Chondrocyte (in vitro differentiated cells): ENCODE results near the gene DAPK3. TPM values are rescaled to one million over a fixed set of nuclear protein-coding genes. Genes with fewer than 3 reads are reported as not detected.

Experiments used
- DNase-seq: peaks from one replicate; pipeline ENCODE4 v3.0.0; 2021; ENCODE audit warnings: mixed read lengths, low spot score
- H3K27ac Mint-ChIP-seq: one replicate; pipeline ENCODE4 v1.8.0; 2021; ENCODE audit warnings: mild to moderate bottlenecking, moderate library complexity, mixed read lengths; ENCODE audit not compliant: unreplicated experiment
- H3K27me3 Mint-ChIP-seq: 2 replicates; pipeline ENCODE4 v1.8.0; 2021; ENCODE audit warnings: low read depth, mixed read lengths
- H3K36me3 Mint-ChIP-seq: 2 replicates; pipeline ENCODE4 v1.8.0; 2021; ENCODE audit warnings: low read depth, mixed read lengths
- H3K4me1 Mint-ChIP-seq: 2 replicates; pipeline ENCODE4 v1.8.0; 2021; ENCODE audit warnings: low read depth, mild to moderate bottlenecking, mixed read lengths
- H3K4me3 Mint-ChIP-seq: one replicate; pipeline ENCODE4 v1.8.0; 2021; ENCODE audit warnings: mild to moderate bottlenecking, moderate library complexity, mixed read lengths; ENCODE audit not compliant: unreplicated experiment
- H3K9me3 Mint-ChIP-seq: 2 replicates; pipeline ENCODE4 v1.8.0; 2021; ENCODE audit warnings: low read depth, mixed read lengths
- total RNA-seq: library from RNA; stranded (reverse); gene quantifications from 3 replicates; pipeline ENCODE4 v1.2.1, GENCODE V29; 2021
- TF ChIP-seq, protein P1 (sequence below): fragments of 200-600 bp; sonication (generic); IDR thresholded peaks from 2 replicates; pipeline ENCODE4 v1.5.0; 2021; ENCODE audit warnings: antibody characterized with exemption, mild to moderate bottlenecking, moderate library complexity

The DAPK3 gene
- total RNA-seq, 1 donor from 2014 or later = 185 TPM

GRCh38 chr19:4016486-4016885, 45.6 kb upstream of the DAPK3 start:
- no peak for DNase-seq
- Mint-ChIP-seq H3K36me3 (peaks cover 8% of the 10 kb centered on the region), H3K4me3 (no peak overlapping the region), H3K9me3 (no peaks in the 10 kb centered on the region), H3K27me3 (no peaks in the 10 kb centered on the region), H3K27ac (no peak overlapping the region), H3K4me1 (no peaks in the 10 kb centered on the region)
- TF ChIP-seq, protein P1, sequence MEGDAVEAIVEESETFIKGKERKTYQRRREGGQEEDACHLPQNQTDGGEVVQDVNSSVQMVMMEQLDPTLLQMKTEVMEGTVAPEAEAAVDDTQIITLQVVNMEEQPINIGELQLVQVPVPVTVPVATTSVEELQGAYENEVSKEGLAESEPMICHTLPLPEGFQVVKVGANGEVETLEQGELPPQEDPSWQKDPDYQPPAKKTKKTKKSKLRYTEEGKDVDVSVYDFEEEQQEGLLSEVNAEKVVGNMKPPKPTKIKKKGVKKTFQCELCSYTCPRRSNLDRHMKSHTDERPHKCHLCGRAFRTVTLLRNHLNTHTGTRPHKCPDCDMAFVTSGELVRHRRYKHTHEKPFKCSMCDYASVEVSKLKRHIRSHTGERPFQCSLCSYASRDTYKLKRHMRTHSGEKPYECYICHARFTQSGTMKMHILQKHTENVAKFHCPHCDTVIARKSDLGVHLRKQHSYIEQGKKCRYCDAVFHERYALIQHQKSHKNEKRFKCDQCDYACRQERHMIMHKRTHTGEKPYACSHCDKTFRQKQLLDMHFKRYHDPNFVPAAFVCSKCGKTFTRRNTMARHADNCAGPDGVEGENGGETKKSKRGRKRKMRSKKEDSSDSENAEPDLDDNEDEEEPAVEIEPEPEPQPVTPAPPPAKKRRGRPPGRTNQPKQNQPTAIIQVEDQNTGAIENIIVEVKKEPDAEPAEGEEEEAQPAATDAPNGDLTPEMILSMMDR = no peak

DNA sequence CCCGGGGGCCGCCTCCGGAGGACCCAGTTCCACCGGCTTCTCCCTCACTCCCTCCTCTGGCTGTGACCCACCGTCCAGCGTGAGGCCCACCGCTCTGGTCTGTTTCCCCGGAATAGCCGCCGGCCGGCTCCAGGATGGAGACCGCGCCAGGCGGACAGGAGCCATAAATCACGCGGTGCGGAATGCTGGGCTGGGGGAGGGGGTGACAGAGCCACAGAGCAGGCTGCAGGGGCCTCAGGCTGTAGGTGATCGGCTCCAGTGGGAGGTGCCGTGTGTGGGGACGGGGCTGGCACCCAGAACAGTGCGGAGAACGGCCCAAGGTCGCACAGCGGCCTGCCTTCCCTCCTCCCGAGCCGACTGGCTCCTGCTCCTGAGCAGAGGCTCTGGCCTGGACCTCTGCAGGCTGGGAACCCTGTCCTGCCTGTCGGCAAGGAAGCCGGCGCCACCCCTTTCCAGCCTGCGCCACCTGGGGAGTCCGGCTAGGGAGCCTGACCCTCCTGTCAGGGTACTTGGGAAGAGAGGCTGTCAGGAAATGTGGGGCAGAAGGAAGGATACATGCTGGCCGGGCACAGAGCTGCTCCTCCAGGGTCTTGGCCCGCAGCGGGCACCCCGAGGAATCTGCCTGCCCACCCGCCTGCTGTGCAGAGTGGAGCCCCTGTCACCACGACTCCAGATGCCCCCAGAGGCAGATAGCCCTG, 45.0 kb upstream of the DAPK3 start:
- Mint-ChIP-seq H3K4me3 (no peak overlapping the region), H3K27me3 (no peaks in the 10 kb centered on the region), H3K9me3 (no peaks in the 10 kb centered on the region), H3K4me1 (no peaks in the 10 kb centered on the region), H3K27ac (no peak overlapping the region), H3K36me3 (peaks cover 6% of the 10 kb centered on the region)
- TF ChIP-seq, protein P1 = no peak
- peak; percentile 86 for DNase-seq

- TF ChIP-seq, protein P1 = no peak
- Mint-ChIP-seq H3K4me1 (peaks cover 6% of the 10 kb centered on the region), H3K9me3 (no peaks in the 10 kb centered on the region), H3K4me3 (no peak overlapping the region), H3K27me3 (no peaks in the 10 kb centered on the region), H3K36me3 (peaks cover 6% of the 10 kb centered on the region), H3K27ac (peak overlapping the region; percentile 5)
- DNase-seq = peak; percentile 87
Observed at GRCh38 chr19:4014541-4015491, 43.9 kb upstream of the DAPK3 start.

- H3K27me3 Mint-ChIP-seq = no peaks in the 10 kb centered on the region
- H3K9me3 Mint-ChIP-seq = no peaks in the 10 kb centered on the region
- H3K4me1 Mint-ChIP-seq = peaks cover 14% of the 10 kb centered on the region
- no peak for DNase-seq
- TF ChIP-seq, protein P1 = no peak
- H3K4me3 Mint-ChIP-seq = no peak overlapping the region
- H3K27ac Mint-ChIP-seq = no peak overlapping the region
- H3K36me3 Mint-ChIP-seq = peaks cover 6% of the 10 kb centered on the region
Observed at GRCh38 chr19:4013886-4014540, 43.1 kb upstream of the DAPK3 start.
